Skeletal muscle satellite cell (primary cell): ENCODE results near the gene JAK3. TPM values are rescaled to one million over a fixed set of nuclear protein-coding genes. Genes with fewer than 3 reads are reported as not detected.
"Not testable (repeated sequence)": the region's sequence is repeated elsewhere in the genome, so short reads cannot be mapped to it uniquely, and the experiment has no call there.

Experiments
- H3K27me3 ChIP-seq: 2 replicates; pipeline ENCODE4 v1.7.0; 2013; ENCODE audit warnings: low read length; ENCODE audit not compliant: control insufficient read depth, insufficient read depth
- H3K36me3 ChIP-seq: 2 replicates; pipeline ENCODE4 v1.7.0; 2013; ENCODE audit warnings: mild to moderate bottlenecking, control low read depth, low read length; ENCODE audit not compliant: insufficient read depth
- H3K4me1 ChIP-seq: 2 replicates; pipeline ENCODE4 v1.7.0; 2013; ENCODE audit warnings: low read length; ENCODE audit not compliant: control insufficient read depth, insufficient read depth
- H3K4me2 ChIP-seq: 2 replicates; pipeline ENCODE4 v1.7.0; 2013; ENCODE audit warnings: mild to moderate bottlenecking, low read length
- H3K4me3 ChIP-seq: 2 replicates; pipeline ENCODE4 v1.7.0; 2013; ENCODE audit warnings: low read length
- H3K9ac ChIP-seq: 2 replicates; pipeline ENCODE4 v1.7.0; 2013; ENCODE audit warnings: mild to moderate bottlenecking, low read depth, low read length, moderate library complexity
- H3K9me3 ChIP-seq: replicated peaks from 2 replicates; pipeline ENCODE4 v1.7.0; 2013; ENCODE audit warnings: mild to moderate bottlenecking, control low read depth, low read length
- total RNA-seq: library from RNA; depleted of rRNA; stranded (reverse); fragments of >200 nt; gene quantifications from 2 replicates; pipeline ENCODE4 v1.2.3, GENCODE V29; 2012; rRNA removed

JAK3 gene
- total RNA-seq: 1.3 and 2.3 TPM in 2 replicates

DNA sequence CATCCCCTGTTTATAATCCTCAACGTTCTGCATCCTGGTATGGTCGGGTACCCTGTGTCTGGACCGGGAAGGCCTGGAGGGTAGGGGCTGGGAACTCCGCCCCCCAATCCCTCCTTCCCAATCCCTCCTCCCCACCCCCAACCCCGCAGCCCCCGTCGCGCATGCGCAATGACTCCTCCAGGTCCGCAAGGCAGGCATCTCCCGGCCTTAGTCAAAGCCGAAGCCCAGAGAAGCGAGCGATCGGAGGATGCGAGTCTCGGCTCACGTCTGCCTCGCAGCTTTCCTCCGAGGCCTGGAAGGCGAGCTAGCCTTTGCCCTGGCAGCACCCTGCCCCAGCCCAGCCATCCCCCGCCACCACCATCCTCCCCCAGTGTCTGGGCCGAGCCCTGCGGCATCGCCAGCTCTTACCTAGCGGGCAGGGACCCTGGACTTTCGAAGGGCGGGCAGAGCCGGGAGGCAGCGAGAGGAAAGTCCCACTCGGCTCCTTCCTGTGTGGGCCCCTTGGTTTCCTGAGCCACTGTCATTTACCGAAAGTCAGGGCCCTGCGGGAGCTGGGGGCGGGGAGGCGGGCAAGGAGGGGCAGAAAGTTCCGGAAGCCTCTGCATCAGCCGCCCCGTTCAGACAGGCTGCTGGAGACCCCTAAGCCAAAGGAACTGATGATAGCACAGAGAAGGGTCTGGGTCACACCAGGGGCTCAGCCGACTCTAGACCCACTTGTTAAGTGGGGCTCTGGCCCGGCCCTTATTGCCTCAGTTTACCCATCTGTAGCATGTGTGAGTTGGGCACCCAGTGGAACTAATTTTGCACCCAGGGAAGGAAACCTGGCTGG lies at the start of gene JAK3:
Gene JAK3 (minus strand): TSS at position 445 of the 829 bp plus-strand sequence. CDS start 3,565 bp downstream, outside the sequence.
- Histone ChIP-seq H3K4me3 (peak within 1 kb of the TSS; percentile 22), H3K4me2 (peak within 1 kb of the TSS; percentile 63), H3K36me3 (no peaks in the 10 kb centered on the region), H3K27me3 (peaks cover 20% of the 10 kb centered on the region), H3K9ac (peak within 1 kb of the TSS; percentile 61), H3K4me1 (peaks cover 9% of the 10 kb centered on the region), H3K9me3 (no peaks in the 10 kb centered on the region)

DNA sequence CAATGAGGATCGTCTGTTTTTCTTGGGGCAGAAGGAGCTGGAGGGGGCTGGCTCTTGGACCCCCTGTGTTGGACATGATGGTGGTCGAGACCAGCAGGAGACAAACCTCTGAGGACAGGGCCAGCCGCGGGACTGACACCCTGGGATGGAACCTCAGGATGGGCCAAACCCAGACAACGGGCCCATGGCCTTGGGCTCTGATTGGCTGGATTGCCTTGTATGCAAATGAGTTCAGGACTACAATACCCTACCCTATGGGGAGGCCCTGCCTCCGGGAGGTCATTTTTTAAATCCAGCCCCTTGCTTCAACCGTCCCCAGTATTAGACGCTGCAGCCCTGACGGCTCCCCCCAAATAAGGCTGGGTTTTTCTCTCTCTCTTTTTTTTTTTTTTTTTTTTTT lies 46.0 kb upstream of the JAK3 start:
- H3K4me1 ChIP-seq: no peaks in the 10 kb centered on the region
- H3K4me3 ChIP-seq: no peak overlapping the region
- H3K9me3 ChIP-seq: no peaks in the 10 kb centered on the region
- H3K9ac ChIP-seq: no peak overlapping the region
- H3K4me2 ChIP-seq: no peak overlapping the region
- peaks cover 14% of the 10 kb centered on the region for H3K27me3 ChIP-seq
- H3K36me3 ChIP-seq: no peaks in the 10 kb centered on the region

DNA sequence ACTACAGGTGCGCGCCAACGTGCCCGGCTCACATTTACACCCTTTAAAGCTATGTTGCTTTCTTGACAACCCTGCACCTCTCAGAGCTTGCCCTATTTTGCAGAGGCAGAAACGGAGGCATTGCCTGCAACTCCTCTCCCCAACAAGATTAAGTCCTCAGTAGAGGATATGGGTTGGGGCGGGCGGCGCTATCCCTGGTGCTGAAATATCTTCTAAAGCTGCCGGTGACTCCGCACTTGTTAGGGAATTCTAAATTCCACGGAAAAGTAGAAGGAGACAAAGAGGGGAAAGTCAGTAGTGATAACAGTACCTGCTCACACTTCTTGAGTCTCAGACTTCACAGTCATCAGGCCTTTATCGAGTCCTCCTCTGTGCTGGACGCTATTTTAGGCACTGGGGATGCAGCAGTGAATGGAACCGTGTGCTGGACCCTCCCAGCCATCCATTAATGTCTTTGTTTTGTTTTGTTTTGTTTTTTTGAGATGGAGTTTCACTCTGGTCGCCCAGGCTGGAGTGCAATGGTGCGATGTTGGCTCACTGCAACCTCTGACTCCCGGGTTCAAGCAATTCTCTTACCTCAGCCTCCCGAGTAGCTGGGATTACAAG lies 41.9 kb upstream of the JAK3 start:
- no peak overlapping the region for H3K4me2 ChIP-seq

DNA sequence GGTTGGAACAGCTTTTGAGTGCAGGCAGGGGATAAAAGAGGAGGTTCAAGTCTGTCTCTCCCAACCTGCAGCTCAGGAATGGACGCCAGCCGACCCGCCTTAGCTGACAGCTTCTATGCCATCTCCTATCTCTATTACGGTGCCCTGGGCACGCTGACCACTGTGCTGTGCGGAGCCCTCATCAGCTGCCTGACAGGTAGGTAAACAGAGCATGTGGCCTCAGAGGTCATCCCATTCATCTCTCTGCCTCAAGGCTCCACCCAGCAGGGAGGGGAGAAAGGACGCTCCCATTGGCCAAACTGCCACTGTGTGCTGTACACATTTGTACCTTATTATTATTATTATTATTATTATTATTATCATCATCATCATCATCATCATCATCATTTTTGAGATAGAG lies 40.5 kb upstream of the JAK3 start:
- no peak overlapping the region for H3K9ac ChIP-seq
- no peaks in the 10 kb centered on the region for H3K36me3 ChIP-seq
- H3K4me3 ChIP-seq: no peak overlapping the region
- H3K4me2 ChIP-seq: no peak overlapping the region
- H3K27me3 ChIP-seq: peaks cover 6% of the 10 kb centered on the region
- H3K9me3 ChIP-seq: no peaks in the 10 kb centered on the region
- H3K4me1 ChIP-seq: no peaks in the 10 kb centered on the region

More for the DNA sequence above, 41.9 kb upstream of the JAK3 start:
- H3K9me3 ChIP-seq: no peaks in the 10 kb centered on the region
- H3K4me3 ChIP-seq: no peak overlapping the region
- no peaks in the 10 kb centered on the region for H3K4me1 ChIP-seq
- no peak overlapping the region for H3K9ac ChIP-seq
- H3K27me3 ChIP-seq: peaks cover 6% of the 10 kb centered on the region
- H3K36me3 ChIP-seq: no peaks in the 10 kb centered on the region

DNA sequence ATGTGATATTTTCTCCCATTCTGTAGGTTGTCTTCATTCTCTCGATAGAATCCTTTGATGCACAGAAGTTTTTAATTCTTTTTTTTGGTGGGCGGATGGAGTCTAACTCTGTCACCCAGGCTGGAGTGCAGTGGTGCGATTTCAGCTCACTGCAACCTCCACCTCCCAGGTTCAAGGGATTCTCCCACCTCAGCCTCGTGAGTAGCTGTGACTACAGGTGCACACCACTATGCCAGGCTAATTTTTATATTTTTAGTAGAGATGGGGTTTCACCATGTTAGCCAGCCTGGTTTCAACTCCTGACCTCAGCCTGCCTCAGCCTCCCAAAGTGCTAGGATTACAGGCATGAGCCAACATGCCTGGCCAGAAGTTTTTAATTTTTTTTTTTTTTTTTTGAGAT lies 39.4 kb upstream of the JAK3 start:
- H3K4me3 ChIP-seq: not testable (repeated sequence)

DNA sequence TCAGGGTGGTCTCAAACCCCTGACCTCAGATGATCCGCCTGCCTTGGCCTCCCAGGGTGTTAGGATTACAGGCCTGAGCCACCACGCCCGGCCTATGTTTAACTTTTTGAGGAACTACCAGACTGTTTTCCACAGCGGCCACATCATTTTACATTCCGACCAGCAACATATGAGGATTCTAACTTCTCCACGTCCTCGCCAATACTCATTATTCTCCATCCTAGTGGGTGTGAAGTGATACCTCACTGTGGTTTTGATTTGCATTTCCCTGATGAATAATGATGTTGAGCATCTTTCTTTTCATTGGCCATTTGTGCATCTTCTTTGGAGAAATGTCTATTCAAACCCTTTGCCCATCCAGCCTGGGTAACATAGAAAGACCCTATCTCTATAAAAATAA lies 38.7 kb upstream of the JAK3 start:
- no peaks in the 10 kb centered on the region for H3K36me3 ChIP-seq
- H3K4me2 ChIP-seq: no peak overlapping the region
- no peaks in the 10 kb centered on the region for H3K4me1 ChIP-seq
- no peak overlapping the region for H3K4me3 ChIP-seq
- H3K9me3 ChIP-seq: no peaks in the 10 kb centered on the region
- H3K9ac ChIP-seq: no peak overlapping the region
- H3K27me3 ChIP-seq: peaks cover 3% of the 10 kb centered on the region

More for the DNA sequence above, 39.4 kb upstream of the JAK3 start:
- H3K4me1 ChIP-seq, H3K4me2 ChIP-seq, H3K9me3 ChIP-seq, H3K27me3 ChIP-seq, H3K9ac ChIP-seq, H3K36me3 ChIP-seq: not testable (repeated sequence)

DNA sequence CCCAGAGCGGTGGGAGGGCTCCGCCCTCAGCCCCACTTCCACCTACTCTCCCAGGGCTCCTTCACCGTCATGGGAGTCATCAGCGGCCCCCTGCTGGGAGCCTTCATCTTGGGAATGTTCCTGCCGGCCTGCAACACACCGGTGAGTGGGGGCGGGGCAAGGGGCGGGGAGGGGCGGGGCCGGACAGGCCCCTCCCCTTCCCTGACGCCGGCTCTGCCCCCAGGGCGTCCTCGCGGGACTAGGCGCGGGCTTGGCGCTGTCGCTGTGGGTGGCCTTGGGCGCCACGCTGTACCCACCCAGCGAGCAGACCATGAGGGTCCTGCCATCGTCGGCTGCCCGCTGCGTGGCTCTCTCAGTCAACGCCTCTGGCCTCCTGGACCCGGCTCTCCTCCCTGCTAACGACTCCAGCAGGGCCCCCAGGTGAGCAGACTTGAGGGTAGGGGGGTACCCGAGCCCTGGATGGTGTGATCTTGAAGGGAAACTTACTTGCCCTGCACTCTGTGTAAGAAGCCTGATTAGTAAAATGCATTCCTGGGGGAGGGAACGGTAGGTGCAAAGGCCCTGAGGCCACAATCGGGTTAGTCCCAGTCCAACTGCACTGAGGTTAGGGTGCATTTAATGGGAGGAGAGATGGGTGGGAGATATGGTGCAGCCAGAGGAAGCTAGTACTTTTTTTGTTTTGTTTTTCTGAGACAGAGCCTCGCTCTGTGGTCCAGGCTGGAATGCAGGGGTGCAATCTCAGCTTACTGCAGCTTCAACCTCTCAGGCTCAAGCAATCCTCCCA lies 36.0 kb upstream of the JAK3 start:
- H3K4me3 ChIP-seq: no peak overlapping the region
- H3K4me2 ChIP-seq: no peak overlapping the region
- no peaks in the 10 kb centered on the region for H3K9me3 ChIP-seq
- no peak overlapping the region for H3K9ac ChIP-seq
- peaks cover 9% of the 10 kb centered on the region for H3K27me3 ChIP-seq
- no peaks in the 10 kb centered on the region for H3K36me3 ChIP-seq
- H3K4me1 ChIP-seq: no peaks in the 10 kb centered on the region

DNA sequence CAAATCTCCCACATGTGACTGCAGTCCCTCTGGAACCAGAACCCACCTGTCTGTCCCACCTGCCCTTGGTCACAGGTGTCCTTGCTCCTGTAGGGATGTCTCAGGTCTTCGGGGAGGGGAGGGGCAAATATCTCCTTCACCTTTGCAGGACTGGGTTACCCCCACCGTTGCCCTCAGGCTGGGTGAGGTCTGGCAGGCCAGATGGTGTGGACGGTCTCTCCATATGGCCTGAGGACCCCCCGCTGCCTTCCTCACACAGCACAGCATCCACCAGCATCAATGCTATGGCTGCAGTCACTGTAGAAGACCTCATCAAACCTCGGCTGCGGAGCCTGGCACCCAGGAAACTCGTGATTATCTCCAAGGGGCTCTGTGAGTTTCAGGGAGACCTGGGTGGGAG lies 33.9 kb upstream of the JAK3 start:
- Histone ChIP-seq H3K9ac (no peak overlapping the region), H3K4me3 (no peak overlapping the region), H3K9me3 (no peaks in the 10 kb centered on the region), H3K36me3 (no peaks in the 10 kb centered on the region), H3K27me3 (peaks cover 9% of the 10 kb centered on the region), H3K4me1 (no peaks in the 10 kb centered on the region), H3K4me2 (no peak overlapping the region)

DNA sequence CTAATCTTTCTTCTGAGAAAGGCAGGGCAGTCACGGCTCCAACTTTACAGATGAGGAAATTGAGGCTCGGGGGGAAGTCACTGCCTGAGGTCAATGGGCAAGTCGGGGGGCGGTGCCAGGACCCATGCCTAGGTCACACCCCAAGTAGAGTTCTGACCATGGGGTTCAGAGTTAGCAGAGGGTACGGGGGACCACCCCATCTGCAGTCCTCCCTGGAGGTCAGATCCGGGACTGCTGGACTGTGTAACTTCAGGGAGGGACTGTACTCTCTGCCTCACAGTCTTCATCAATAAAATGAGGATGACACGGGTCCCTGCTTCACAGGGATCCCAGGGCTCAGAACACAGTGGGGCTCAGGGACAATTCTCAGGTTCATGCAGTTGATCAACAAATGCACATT lies 31.7 kb upstream of the JAK3 start:
- Histone ChIP-seq H3K36me3 (no peaks in the 10 kb centered on the region), H3K27me3 (peaks cover 14% of the 10 kb centered on the region), H3K9me3 (no peaks in the 10 kb centered on the region), H3K4me2 (no peak overlapping the region), H3K9ac (no peak overlapping the region), H3K4me3 (no peak overlapping the region), H3K4me1 (no peaks in the 10 kb centered on the region)

DNA sequence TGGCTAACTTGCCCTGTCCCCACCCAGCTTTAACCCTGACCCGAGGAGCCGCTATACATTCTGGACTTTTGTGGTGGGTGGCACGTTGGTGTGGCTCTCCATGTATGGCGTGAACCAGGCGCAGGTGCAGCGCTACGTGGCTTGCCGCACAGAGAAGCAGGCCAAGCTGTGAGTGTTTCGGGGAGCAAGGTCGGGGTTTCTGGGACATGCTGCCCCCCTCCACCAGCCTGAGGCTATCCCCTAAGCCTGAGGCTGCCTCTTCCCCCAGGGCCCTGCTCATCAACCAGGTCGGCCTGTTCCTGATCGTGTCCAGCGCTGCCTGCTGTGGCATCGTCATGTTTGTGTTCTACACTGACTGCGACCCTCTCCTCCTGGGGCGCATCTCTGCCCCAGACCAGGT lies 29.9 kb upstream of the JAK3 start:
- peaks cover 26% of the 10 kb centered on the region for H3K27me3 ChIP-seq
- H3K4me2 ChIP-seq: no peak overlapping the region
- no peaks in the 10 kb centered on the region for H3K4me1 ChIP-seq
- H3K9me3 ChIP-seq: no peaks in the 10 kb centered on the region
- H3K9ac ChIP-seq: no peak overlapping the region
- H3K4me3 ChIP-seq: no peak overlapping the region
- no peaks in the 10 kb centered on the region for H3K36me3 ChIP-seq

DNA sequence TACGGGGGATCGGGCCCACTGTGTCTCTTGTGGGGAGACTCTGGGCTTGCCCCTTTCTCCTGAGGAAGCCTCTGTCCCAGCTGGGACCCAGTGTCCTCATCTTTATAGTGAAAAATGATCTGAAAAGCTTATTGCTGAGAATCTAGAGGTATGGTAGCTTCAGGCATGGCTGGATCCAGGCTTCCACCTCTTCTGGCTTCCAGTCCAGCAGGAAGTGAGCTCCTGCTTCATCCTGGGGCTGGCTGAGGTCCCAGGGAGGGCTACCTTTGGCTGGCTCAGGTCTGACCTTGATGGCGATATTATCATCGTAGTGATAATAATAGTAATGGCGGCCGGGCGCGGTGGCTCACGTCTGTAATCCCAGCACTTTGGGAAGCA lies 27.0 kb upstream of the JAK3 start:
- H3K4me1 ChIP-seq: no peaks in the 10 kb centered on the region
- H3K9ac ChIP-seq: no peak overlapping the region
- H3K4me2 ChIP-seq: no peak overlapping the region
- H3K27me3 ChIP-seq: peaks cover 47% of the 10 kb centered on the region
- no peaks in the 10 kb centered on the region for H3K9me3 ChIP-seq
- H3K4me3 ChIP-seq: no peak overlapping the region
- H3K36me3 ChIP-seq: no peaks in the 10 kb centered on the region
